GM19328 (cell line): Measurements from ENCODE around the gene LRRC4B.

Experiments
- ATAC-seq: cut with Tn5 transposase; IDR thresholded peaks from one replicate; pipeline ENCODE4 v1.9.1; 2021; ENCODE audit warnings: mild to moderate bottlenecking, moderate library complexity; ENCODE audit not compliant: unreplicated experiment

Gene LRRC4B

GRCh38 chr19:50573741-50574461, 5.7 kb upstream of the LRRC4B start:
- no peak for ATAC-seq

DNA sequence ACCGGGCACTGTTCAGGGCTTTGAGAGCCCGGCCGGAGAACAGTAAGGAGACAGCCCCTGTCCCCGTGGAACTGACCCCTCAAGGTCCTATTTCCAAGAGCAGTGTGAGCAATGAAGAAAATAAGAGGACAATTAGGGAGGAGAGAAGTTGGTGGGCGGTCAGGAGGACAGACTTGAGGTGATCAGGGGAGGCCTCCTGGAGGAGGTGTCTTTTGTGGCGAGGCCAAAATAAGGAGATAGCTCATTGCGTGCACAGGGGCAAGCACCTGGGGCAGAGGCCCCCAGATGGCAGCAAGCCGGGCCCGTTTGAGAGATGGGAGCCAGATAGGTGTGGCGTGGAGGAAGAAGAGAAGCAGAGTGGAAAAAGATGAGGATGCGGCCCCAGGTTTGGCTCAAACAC, 2.8 kb upstream of the LRRC4B start:
- no peak for ATAC-seq

DNA sequence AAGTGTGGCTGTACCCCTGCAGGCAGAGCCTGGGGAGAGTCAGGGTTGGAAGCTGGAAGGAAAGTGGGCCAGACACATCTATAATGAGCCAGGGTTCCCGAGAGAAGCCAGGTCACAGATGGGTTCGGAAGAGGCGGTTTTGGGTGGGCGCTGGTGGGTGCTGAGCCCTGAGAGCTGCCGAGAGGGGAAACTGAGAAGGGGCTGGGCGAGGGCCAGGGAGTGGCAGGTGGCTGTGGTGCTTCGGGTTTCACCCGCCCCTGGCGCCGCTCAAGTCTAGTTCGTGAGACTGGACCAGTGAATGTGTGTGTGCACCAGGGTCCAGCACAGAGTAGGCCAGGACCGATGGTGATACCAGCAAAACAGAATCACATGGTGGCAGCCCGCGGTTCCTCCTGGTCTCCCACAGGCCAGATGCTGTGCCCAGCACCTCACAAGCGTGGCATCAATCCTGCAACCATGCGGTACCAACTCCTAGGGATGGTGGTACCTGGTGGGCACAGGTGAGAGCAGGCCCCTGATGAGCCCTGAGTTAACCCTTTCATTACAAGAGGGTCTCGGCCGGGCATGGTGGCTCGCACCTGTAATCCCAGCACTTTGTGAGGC, 1.8 kb upstream of the LRRC4B start:
- no peak for ATAC-seq

DNA sequence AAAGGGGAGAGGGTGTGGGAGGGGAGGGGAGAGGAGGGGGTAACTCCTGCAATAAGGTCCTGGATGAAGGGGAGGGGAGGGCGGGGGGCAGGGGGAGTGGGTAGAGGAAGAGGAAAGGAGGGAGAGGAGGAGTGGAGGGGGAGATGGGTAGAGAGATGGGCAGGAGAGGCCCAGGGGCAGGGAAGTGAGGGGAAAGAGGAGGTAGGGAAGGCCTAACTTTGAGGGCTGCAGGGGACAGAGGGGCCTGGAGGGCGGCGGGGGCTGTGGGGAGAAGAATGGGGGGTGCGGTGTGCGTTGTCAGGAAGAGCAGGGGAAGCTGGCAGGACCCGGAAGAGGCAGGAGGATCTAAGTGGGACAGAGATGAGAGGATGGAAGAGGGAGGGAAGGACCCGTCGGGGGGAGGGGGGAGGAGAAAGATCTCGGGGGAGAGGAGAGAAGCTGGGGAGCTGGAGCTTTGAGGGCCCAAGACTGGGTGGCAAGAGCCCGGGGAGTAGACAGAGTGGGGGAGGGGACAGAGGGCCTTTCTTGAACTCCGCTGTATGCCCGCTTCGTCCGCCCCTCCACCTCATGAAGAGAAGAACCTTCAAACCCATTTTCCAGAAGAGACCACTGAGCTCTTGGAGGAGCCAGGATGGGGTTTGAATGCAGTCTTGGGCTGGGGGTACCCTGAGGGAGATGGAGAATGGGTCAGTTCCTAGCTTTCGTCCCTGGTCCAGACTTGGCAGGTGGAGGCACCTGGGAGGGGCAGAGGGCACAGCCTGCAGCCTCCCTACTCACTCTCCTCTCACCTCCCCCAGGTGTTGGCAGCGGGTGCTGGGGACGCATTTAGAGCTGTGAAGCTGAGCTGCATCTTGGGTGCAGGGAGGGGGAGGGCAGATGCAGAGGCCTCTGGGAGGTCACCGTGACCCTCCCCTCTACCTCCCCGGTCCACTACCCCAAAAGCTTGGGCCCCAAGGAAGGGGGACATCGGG, 778 bp upstream of the LRRC4B start:
- no peak for ATAC-seq

- ATAC-seq, result no peak
Measured at GRCh38 chr19:50567052-50567841, 988 bp downstream of the LRRC4B start.

- ATAC-seq, result no peak
Measured at GRCh38 chr19:50565984-50566903, 2.0 kb downstream of the LRRC4B start.

DNA sequence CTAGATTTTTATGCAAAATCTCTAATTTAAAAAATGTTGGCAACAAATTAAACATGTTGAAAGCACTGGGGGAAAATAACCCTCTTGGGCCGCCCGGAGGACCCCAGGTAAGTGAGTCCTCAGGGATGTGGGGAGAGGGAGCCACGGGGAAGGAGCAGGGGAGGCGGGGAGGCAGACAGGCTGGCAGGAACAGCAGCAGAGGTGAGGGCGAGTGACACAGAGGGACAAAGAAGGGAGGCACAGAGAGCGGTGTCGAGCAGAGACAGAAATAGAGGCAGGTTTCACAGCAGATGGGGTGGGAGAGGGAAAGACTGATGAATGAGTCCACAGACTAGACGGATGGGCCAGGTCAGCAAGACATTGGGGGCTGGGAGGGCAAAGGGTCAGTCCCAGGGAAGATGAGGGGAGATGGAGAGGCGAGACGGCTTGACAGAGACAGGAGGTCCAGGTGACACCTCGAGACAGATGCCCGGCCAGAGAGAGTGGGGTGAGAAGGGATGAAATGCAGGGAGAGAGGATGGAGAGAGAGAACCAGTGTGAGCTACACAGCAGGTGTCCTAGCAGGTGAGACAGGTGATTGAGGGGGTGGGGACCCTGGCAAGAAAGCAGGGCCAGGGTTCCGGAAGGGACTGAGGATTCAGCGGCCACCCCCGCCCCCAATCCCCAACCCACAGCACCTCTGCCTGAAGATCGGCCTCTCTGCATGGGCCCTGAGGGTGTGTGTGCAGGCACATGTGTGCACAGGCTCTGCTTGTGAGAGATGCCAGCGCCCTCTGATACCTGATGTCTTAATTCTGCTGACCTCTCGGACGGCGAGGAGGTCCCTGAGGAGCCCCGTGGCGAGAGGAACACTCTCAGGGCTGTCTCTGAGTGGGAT, 3.8 kb downstream of the LRRC4B start:
- ATAC-seq, result no peak

GRCh38 chr19:50563597-50563996, 4.6 kb downstream of the LRRC4B start:
- no peak for ATAC-seq

- ATAC-seq, result no peak
Measured at GRCh38 chr19:50562996-50563395, 5.2 kb downstream of the LRRC4B start.

DNA sequence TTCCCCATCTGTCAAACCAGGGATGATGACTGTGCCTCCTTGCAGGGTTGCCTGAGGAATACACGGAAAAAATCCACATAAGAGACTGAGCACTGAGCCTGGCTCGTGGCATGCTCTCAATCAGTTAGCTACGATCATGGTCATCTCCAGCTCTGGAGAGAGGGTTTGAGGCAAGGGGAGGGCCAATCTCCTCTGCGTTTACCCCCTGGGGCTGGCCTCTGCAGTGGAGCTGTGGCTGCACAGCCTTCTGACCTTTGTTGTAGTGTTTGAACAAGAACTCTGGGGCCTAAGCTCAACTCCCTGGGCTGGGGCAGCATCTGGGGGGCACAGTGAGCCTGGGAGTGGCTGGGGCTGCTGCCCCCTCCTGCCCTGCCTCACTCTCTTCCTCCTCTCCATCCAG, 5.9 kb downstream of the LRRC4B start:
- no peak for ATAC-seq

- no peak for ATAC-seq
Measured at GRCh38 chr19:50559636-50560035, 8.6 kb downstream of the LRRC4B start.

DNA sequence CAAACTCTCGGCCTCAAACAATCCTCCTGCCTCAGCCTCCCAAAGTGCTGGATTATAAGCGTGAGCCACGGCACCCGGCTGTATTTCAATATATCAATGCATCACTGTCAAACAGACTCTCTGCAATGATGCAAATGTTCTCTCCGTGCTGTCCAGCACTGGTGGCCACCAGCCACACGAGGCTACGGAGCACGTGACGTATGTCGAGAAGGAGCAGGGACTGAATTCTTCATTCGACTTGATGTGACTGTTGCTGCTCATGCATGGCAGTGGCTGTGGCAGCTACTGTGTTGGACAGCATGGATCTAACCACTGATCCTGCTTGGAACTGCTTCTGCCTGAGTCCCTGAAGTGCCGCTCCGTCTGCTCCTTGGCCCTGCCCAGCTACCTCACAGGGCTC, 9.8 kb downstream of the LRRC4B start:
- ATAC-seq, result no peak

DNA sequence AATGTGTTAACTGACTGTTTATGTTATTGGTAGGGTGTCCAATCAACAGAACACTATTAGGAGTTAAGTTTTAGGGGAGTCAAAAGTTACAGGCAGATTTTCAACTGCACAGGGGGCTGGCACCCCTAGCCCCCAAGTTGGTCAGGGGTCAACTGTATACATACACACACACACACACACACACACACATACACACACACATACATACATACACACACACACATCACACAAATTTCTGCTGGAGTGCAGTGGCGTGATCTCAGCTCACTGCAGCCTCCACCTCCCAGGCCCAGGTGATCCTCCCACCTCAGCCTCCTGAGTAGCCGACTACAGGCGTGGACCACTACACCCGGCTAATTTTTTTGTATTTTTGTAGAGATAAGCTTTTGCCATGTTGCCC, 10.2 kb downstream of the LRRC4B start:
- ATAC-seq, result no peak

- no peak for ATAC-seq
Measured at GRCh38 chr19:50557009-50557613, 11.1 kb downstream of the LRRC4B start.

DNA sequence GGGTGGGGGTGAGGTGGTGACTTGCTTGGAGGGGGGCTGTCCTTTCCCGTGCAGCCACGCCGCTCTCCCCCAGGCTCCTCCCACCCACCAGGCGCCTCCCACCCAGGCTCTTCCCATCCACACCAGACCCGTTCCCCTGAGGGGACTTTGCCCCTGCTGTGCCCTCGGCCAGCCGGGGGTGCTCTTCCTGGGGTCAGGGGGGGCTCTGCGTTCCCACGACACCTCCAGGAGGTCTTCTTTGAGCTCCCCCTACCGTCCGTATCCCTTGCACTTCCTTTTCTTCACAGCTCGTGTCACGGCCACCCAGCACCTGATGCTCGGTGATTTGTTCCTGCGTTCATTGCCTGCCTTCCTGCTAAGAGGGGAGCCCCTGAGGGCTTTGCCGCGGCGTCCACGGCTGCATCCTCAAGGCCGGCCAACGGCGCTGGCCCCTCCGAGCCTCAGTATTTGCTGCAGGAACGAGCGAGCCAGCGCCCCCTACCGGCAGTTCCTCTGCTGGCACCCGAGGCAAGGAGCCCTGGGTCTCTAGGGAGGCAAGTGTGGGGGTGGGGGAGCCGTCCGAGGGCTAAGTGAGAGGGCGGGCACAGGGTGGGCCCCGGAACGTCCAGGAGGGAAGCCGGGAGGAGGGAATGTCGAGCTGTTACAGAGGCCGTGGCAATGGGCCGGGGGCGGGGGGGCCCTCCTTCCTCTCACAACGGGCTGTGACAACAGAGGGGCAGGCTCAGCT, 11.8 kb downstream of the LRRC4B start:
- no peak for ATAC-seq

GRCh38 chr19:50555450-50556281, 12.6 kb downstream of the LRRC4B start:
- ATAC-seq, result no peak

DNA sequence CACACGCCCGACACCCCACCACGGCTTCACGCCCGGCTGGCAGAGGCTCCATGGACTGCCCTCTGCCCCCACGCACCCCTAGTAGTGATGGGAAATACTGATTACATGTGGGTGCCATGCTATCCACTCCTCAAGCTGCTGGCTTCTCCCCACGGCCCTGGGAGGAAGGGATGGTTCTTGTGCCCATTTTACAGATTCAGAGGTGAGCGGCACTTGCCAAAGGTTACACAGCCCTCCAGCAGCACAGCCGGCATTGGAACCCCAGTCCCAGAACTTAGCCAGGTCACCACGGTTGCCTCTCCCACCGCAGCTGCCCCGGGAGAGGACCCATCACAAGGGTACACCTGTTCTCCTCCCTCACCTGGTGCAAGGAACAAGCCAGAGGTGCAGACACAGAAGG, 13.2 kb downstream of the LRRC4B start:
- ATAC-seq, result no peak
